Mesendoderm (in vitro differentiated cells): ENCODE results near the gene TMPRSS9.

Experiments used
- DNase-seq: peaks from one replicate; pipeline ENCODE4 v3.0.0; 2013
- H2AK5ac ChIP-seq: 2 replicates; pipeline ENCODE4 v1.6.1; 2013; ENCODE audit warnings: low read length, inconsistent platforms
- H2BK120ac ChIP-seq: 2 replicates; pipeline ENCODE4 v1.6.1; 2013; ENCODE audit warnings: low read depth, mild to moderate bottlenecking, low read length, moderate library complexity, mixed read lengths
- H2BK15ac ChIP-seq: replicated peaks from 2 replicates; pipeline ENCODE4 v1.6.1; 2013; ENCODE audit warnings: low read depth, mild to moderate bottlenecking, moderate library complexity
- H2BK5ac ChIP-seq: 2 replicates; pipeline ENCODE4 v1.6.1; 2013; ENCODE audit warnings: low read length, inconsistent platforms
- H3K18ac ChIP-seq: 2 replicates; pipeline ENCODE4 v1.6.1; 2013; ENCODE audit warnings: mild to moderate bottlenecking, low read length, mixed read lengths
- H3K23ac ChIP-seq: one replicate; pipeline ENCODE4 v1.6.1; 2013; ENCODE audit warnings: low read length
- H3K27ac ChIP-seq: 2 replicates; pipeline ENCODE4 v1.5.1; 2013; ENCODE audit warnings: low read depth, mild to moderate bottlenecking, inconsistent platforms, low read length, moderate library complexity
- H3K27me3 ChIP-seq: 2 replicates; pipeline ENCODE4 v1.6.1; 2013; ENCODE audit warnings: low read length, control low read depth, mild to moderate bottlenecking, inconsistent platforms; ENCODE audit not compliant: insufficient read depth, poor library complexity
- H3K36me3 ChIP-seq: 2 replicates; pipeline ENCODE4 v1.6.1; 2013; ENCODE audit warnings: low read length, inconsistent platforms; ENCODE audit not compliant: control insufficient read depth, insufficient read depth
- H3K4ac ChIP-seq: one replicate; pipeline ENCODE4 v1.6.1; 2013; ENCODE audit warnings: low read depth, mild to moderate bottlenecking, low read length, moderate library complexity
- H3K4me1 ChIP-seq: 2 replicates; pipeline ENCODE4 v1.6.1; 2013; ENCODE audit warnings: low read depth, low read length, inconsistent platforms; ENCODE audit not compliant: control insufficient read depth
- H3K4me2 ChIP-seq: 2 replicates; pipeline ENCODE4 v1.6.1; 2013; ENCODE audit warnings: low read length
- H3K4me3 ChIP-seq: 2 replicates; pipeline ENCODE4 v1.5.1; 2013; ENCODE audit warnings: mild to moderate bottlenecking, low read length
- H3K56ac ChIP-seq: one replicate; pipeline ENCODE4 v1.6.1; 2013; ENCODE audit warnings: low read length
- H3K79me1 ChIP-seq: 2 replicates; pipeline ENCODE4 v1.6.1; 2013; ENCODE audit warnings: low read length, inconsistent platforms
- H3K79me2 ChIP-seq: 2 replicates; pipeline ENCODE4 v1.6.1; 2013; ENCODE audit warnings: mild to moderate bottlenecking, low read length; ENCODE audit not compliant: control insufficient read depth, insufficient read depth
- H3K9ac ChIP-seq: 2 replicates; pipeline ENCODE4 v1.6.1; 2013; ENCODE audit warnings: low read length, inconsistent platforms
- H4K5ac ChIP-seq: one replicate; pipeline ENCODE4 v1.6.1; 2013; ENCODE audit warnings: low read length
- H4K8ac ChIP-seq: one replicate; pipeline ENCODE4 v1.6.1; 2013; ENCODE audit warnings: low read depth, mild to moderate bottlenecking, control low read depth, low read length, moderate library complexity
- WGBS: extraction: QIAGEN DNeasy Blood & Tissue Kit; methylation state at CpG from one replicate; pipeline ENCODE4 v1.1.7; 2013; ENCODE audit warnings: low lambda C conversion rate, missing lambda C conversion rate; ENCODE audit not compliant: insufficient coverage; ENCODE audit errors: extremely low coverage; 5-methylcytosine and 5-hydroxymethylcytosine counted together

TMPRSS9 gene

GRCh38 chr19:2334426-2334825, 25.6 kb upstream of the TMPRSS9 start:
- DNase-seq: no peak
- H3K4me2 ChIP-seq: no peak overlapping the region
- H3K9ac ChIP-seq: no peak overlapping the region
- no peak overlapping the region for H3K18ac ChIP-seq
- no peak overlapping the region for H2BK120ac ChIP-seq
- no peak overlapping the region for H2BK5ac ChIP-seq
- H3K23ac ChIP-seq: no peak overlapping the region
- H3K27me3 ChIP-seq: no peaks in the 10 kb centered on the region
- no peak overlapping the region for H3K4me3 ChIP-seq
- H2BK15ac ChIP-seq: no peak overlapping the region
- H3K79me2 ChIP-seq: peaks cover 33% of the 10 kb centered on the region
- H3K27ac ChIP-seq: no peak overlapping the region
- H4K8ac ChIP-seq: no peak overlapping the region
- no peak overlapping the region for H3K4ac ChIP-seq
- H3K79me1 ChIP-seq: peaks cover 28% of the 10 kb centered on the region
- no CpG with 5 or more reads among the region's 27 CpGs for WGBS
- no peaks in the 10 kb centered on the region for H3K36me3 ChIP-seq
- no peak overlapping the region for H4K5ac ChIP-seq
- peaks cover 2% of the 10 kb centered on the region for H3K4me1 ChIP-seq
- H3K56ac ChIP-seq: no peak overlapping the region
- no peak overlapping the region for H2AK5ac ChIP-seq

- H3K36me3 ChIP-seq: no peaks in the 10 kb centered on the region
- peak; percentile 38 for DNase-seq
Measured at GRCh38 chr19:2334986-2335846, 24.8 kb upstream of the TMPRSS9 start.

GRCh38 chr19:2335848-2336247, 24.2 kb upstream of the TMPRSS9 start:
- Histone ChIP-seq H3K4ac (no peak overlapping the region), H3K27ac (no peak overlapping the region), H3K56ac (no peak overlapping the region), H2BK15ac (no peak overlapping the region), H3K36me3 (no peaks in the 10 kb centered on the region), H3K4me1 (no peaks in the 10 kb centered on the region), H3K4me2 (no peak overlapping the region), H3K79me2 (peaks cover 25% of the 10 kb centered on the region), H3K79me1 (peaks cover 23% of the 10 kb centered on the region), H2BK5ac (no peak overlapping the region), H3K4me3 (no peak overlapping the region), H4K5ac (no peak overlapping the region), H3K9ac (no peak overlapping the region), H2BK120ac (no peak overlapping the region), H4K8ac (no peak overlapping the region), H2AK5ac (no peak overlapping the region), H3K27me3 (no peaks in the 10 kb centered on the region), H3K18ac (no peak overlapping the region), H3K23ac (no peak overlapping the region)
- DNase-seq: no peak
- WGBS: no CpG with 5 or more reads among the region's 3 CpGs

More at GRCh38 chr19:2334986-2335846, 24.8 kb upstream of the TMPRSS9 start:
- no peak overlapping the region for H3K9ac ChIP-seq
- H3K27me3 ChIP-seq: no peaks in the 10 kb centered on the region
- H2BK5ac ChIP-seq: no peak overlapping the region
- H3K79me2 ChIP-seq: peaks cover 31% of the 10 kb centered on the region
- no peak overlapping the region for H4K5ac ChIP-seq
- no peak overlapping the region for H2BK15ac ChIP-seq
- no peak overlapping the region for H3K56ac ChIP-seq
- H3K4me2 ChIP-seq: no peak overlapping the region
- H2BK120ac ChIP-seq: no peak overlapping the region
- no peak overlapping the region for H3K4me3 ChIP-seq
- peaks cover 25% of the 10 kb centered on the region for H3K79me1 ChIP-seq
- WGBS: no CpG with 5 or more reads among the region's 26 CpGs
- no peak overlapping the region for H3K27ac ChIP-seq
- H4K8ac ChIP-seq: no peak overlapping the region
- no peak overlapping the region for H3K23ac ChIP-seq
- no peaks in the 10 kb centered on the region for H3K4me1 ChIP-seq
- H2AK5ac ChIP-seq: no peak overlapping the region
- no peak overlapping the region for H3K18ac ChIP-seq
- H3K4ac ChIP-seq: no peak overlapping the region

- no peak overlapping the region for H3K18ac ChIP-seq
- DNase-seq: no peak
- H2BK5ac ChIP-seq: no peak overlapping the region
- H3K9ac ChIP-seq: no peak overlapping the region
- H4K8ac ChIP-seq: no peak overlapping the region
- no peak overlapping the region for H3K23ac ChIP-seq
- WGBS: no CpG with 5 or more reads among the region's 33 CpGs
- no peaks in the 10 kb centered on the region for H3K27me3 ChIP-seq
- no peak overlapping the region for H2AK5ac ChIP-seq
- no peaks in the 10 kb centered on the region for H3K4me1 ChIP-seq
- no peak overlapping the region for H4K5ac ChIP-seq
- no peak overlapping the region for H3K56ac ChIP-seq
- no peak overlapping the region for H3K27ac ChIP-seq
- H2BK15ac ChIP-seq: no peak overlapping the region
- H3K4me3 ChIP-seq: no peak overlapping the region
- peaks cover 17% of the 10 kb centered on the region for H3K79me2 ChIP-seq
- no peak overlapping the region for H2BK120ac ChIP-seq
- peaks cover 19% of the 10 kb centered on the region for H3K79me1 ChIP-seq
- no peak overlapping the region for H3K4me2 ChIP-seq
- no peak overlapping the region for H3K4ac ChIP-seq
- H3K36me3 ChIP-seq: no peaks in the 10 kb centered on the region
Measured at GRCh38 chr19:2336528-2337328, 23.3 kb upstream of the TMPRSS9 start.

GRCh38 chr19:2337329-2337707, 22.7 kb upstream of the TMPRSS9 start:
- Histone ChIP-seq H2AK5ac (no peak overlapping the region), H2BK5ac (no peak overlapping the region), H3K23ac (no peak overlapping the region), H3K4me1 (no peaks in the 10 kb centered on the region), H3K56ac (no peak overlapping the region), H3K9ac (no peak overlapping the region), H2BK15ac (no peak overlapping the region), H3K4me2 (no peak overlapping the region), H3K4me3 (no peak overlapping the region), H4K8ac (no peak overlapping the region), H3K27me3 (no peaks in the 10 kb centered on the region), H3K27ac (no peak overlapping the region), H3K36me3 (no peaks in the 10 kb centered on the region), H3K79me1 (peaks cover 18% of the 10 kb centered on the region), H3K4ac (no peak overlapping the region), H3K79me2 (peaks cover 11% of the 10 kb centered on the region), H2BK120ac (no peak overlapping the region), H4K5ac (no peak overlapping the region), H3K18ac (no peak overlapping the region)
- peak; percentile 62 for DNase-seq
- WGBS: no CpG with 5 or more reads among the region's 19 CpGs
